ENCODE results near the gene FTO. TPM values are rescaled to one million over a fixed set of nuclear protein-coding genes. Genes with fewer than 3 reads are reported as not detected.

Gene FTO
- total RNA-seq, 4 donors from 2014 or later, result 21.3 to 50.5 (median 40.8) TPM

GRCh38 chr16:53757971-53758609 is 54.1 kb downstream of the FTO start:
- 75 to 86% methylated on average over 3 to 4 of the region's 4 CpGs for WGBS, 2 donors (ENCODE audit: low coverage in 1 of 2)
- no peak for DNase-seq
- in situ Hi-C loops (cut with MboI; ENCODE audit: low pct_ligation_motif_present in 1 of 4, low pct_unique_long_range_greater_than_20kb in 1 of 4, low sequenced_read_pairs in 3 of 4) (no loop called here), intact Hi-C loops (cut with DNase I; ENCODE audit: low total_unique reads) (no loop called here)
- Histone ChIP-seq H3K27ac (no peak overlapping the region), H3K27me3 (no peaks in the 10 kb centered on the region), H3K36me3 (no peaks in the 10 kb centered on the region), H3K9me3 (no peaks in the 10 kb centered on the region), H3K4me1 (peaks cover 32 to 69% (median 40%) of the 10 kb centered on the region in 4 donors), H3K4me3 (no peak overlapping the region)
- TF ChIP-seq POLR2AphosphoS5 (IDR thresholded peaks at IDR 0.05), result no peak
- TF ChIP-seq EP300 (IDR thresholded peaks at IDR 0.05; ENCODE audit: low read depth), result no peak
- TF ChIP-seq CTCF (IDR thresholded peaks at IDR 0.05), result no peak

GRCh38 chr16:53761962-53762703 is 58.2 kb downstream of the FTO start:
- peaks cover 9 to 48% (median 13%) of the 10 kb centered on the region in 4 donors for H3K4me1 ChIP-seq
- H3K27ac ChIP-seq, result peak overlapping the region in 2 of 4 donors; percentile 3 to 50
- no peak for DNase-seq
- H3K27me3 ChIP-seq, result no peaks in the 10 kb centered on the region
- intact Hi-C loops (cut with DNase I; ENCODE audit: low total_unique reads), result no loop called here
- no peak overlapping the region for H3K4me3 ChIP-seq
- H3K36me3 ChIP-seq, result no peaks in the 10 kb centered on the region
- WGBS, 2 donors (ENCODE audit: low coverage in 1 of 2), result 20 to 58% methylated on average over 1 to 4 of the region's 4 CpGs
- H3K9me3 ChIP-seq, result no peaks in the 10 kb centered on the region
- in situ Hi-C loops (cut with MboI; ENCODE audit: low pct_ligation_motif_present in 1 of 4, low pct_unique_long_range_greater_than_20kb in 1 of 4, low sequenced_read_pairs in 3 of 4), result no loop called here
- TF ChIP-seq POLR2AphosphoS5 (IDR thresholded peaks at IDR 0.05) (no peak), EP300 (IDR thresholded peaks at IDR 0.05; ENCODE audit: low read depth) (no peak), CTCF (IDR thresholded peaks at IDR 0.05) (no peak), POLR2A (IDR thresholded peaks at IDR 0.05) (no peak)

GRCh38 chr16:53766304-53767016 is 62.5 kb downstream of the FTO start:
- no peak overlapping the region for H3K4me3 ChIP-seq
- TF ChIP-seq CTCF (IDR thresholded peaks at IDR 0.05) (no peak), POLR2A (IDR thresholded peaks at IDR 0.05) (no peak), POLR2AphosphoS5 (IDR thresholded peaks at IDR 0.05) (peak in 1 of 3 donors; percentile 18)
- no peaks in the 10 kb centered on the region for H3K27me3 ChIP-seq
- no peaks in the 10 kb centered on the region for H3K36me3 ChIP-seq
- WGBS, 2 donors (ENCODE audit: low coverage in 1 of 2), result 90 to 95% methylated on average over 4 to 10 of the region's 10 CpGs
- H3K27ac ChIP-seq, result no peak overlapping the region
- intact Hi-C loops (cut with DNase I; ENCODE audit: low total_unique reads) (no loop called here), in situ Hi-C loops (cut with MboI; ENCODE audit: low pct_ligation_motif_present in 1 of 4, low pct_unique_long_range_greater_than_20kb in 1 of 4, low sequenced_read_pairs in 3 of 4) (no loop called here)
- H3K4me1 ChIP-seq, result peaks cover 9 to 56% (median 27%) of the 10 kb centered on the region in 4 donors
- no peak for DNase-seq
- H3K9me3 ChIP-seq, result no peaks in the 10 kb centered on the region

- intact Hi-C loops (cut with DNase I; ENCODE audit: low total_unique reads) (no loop called here), in situ Hi-C loops (cut with MboI; ENCODE audit: low pct_ligation_motif_present in 1 of 4, low pct_unique_long_range_greater_than_20kb in 1 of 4, low sequenced_read_pairs in 3 of 4) (no loop called here)
- H3K36me3 ChIP-seq, result no peaks in the 10 kb centered on the region
- no peak overlapping the region for H3K27ac ChIP-seq
- peaks cover 0 to 61% (median 30%) of the 10 kb centered on the region in 4 donors for H3K4me1 ChIP-seq
- WGBS, 2 donors (ENCODE audit: low coverage in 1 of 2), result 73 to 83% methylated on average over 2 to 4 of the region's 4 CpGs
- no peaks in the 10 kb centered on the region for H3K27me3 ChIP-seq
- H3K4me3 ChIP-seq, result no peak overlapping the region
- no peaks in the 10 kb centered on the region for H3K9me3 ChIP-seq
- TF ChIP-seq POLR2A (IDR thresholded peaks at IDR 0.05) (no peak), EP300 (IDR thresholded peaks at IDR 0.05; ENCODE audit: low read depth) (no peak), POLR2AphosphoS5 (IDR thresholded peaks at IDR 0.05) (no peak), CTCF (IDR thresholded peaks at IDR 0.05) (no peak)
- no peak for DNase-seq
These were observed 64.2 kb downstream of the FTO start for GRCh38 chr16:53768167-53768566.
